ENCODE measurements around the gene NRXN3. TPM values are rescaled to one million over a fixed set of nuclear protein-coding genes. Genes with fewer than 3 reads are reported as not detected.

Gene NRXN3
- total and polyA plus RNA-seq, 2 experiments from 2014 or later, result 1.0 to 1.8 TPM

- TF ChIP-seq, protein P1, sequence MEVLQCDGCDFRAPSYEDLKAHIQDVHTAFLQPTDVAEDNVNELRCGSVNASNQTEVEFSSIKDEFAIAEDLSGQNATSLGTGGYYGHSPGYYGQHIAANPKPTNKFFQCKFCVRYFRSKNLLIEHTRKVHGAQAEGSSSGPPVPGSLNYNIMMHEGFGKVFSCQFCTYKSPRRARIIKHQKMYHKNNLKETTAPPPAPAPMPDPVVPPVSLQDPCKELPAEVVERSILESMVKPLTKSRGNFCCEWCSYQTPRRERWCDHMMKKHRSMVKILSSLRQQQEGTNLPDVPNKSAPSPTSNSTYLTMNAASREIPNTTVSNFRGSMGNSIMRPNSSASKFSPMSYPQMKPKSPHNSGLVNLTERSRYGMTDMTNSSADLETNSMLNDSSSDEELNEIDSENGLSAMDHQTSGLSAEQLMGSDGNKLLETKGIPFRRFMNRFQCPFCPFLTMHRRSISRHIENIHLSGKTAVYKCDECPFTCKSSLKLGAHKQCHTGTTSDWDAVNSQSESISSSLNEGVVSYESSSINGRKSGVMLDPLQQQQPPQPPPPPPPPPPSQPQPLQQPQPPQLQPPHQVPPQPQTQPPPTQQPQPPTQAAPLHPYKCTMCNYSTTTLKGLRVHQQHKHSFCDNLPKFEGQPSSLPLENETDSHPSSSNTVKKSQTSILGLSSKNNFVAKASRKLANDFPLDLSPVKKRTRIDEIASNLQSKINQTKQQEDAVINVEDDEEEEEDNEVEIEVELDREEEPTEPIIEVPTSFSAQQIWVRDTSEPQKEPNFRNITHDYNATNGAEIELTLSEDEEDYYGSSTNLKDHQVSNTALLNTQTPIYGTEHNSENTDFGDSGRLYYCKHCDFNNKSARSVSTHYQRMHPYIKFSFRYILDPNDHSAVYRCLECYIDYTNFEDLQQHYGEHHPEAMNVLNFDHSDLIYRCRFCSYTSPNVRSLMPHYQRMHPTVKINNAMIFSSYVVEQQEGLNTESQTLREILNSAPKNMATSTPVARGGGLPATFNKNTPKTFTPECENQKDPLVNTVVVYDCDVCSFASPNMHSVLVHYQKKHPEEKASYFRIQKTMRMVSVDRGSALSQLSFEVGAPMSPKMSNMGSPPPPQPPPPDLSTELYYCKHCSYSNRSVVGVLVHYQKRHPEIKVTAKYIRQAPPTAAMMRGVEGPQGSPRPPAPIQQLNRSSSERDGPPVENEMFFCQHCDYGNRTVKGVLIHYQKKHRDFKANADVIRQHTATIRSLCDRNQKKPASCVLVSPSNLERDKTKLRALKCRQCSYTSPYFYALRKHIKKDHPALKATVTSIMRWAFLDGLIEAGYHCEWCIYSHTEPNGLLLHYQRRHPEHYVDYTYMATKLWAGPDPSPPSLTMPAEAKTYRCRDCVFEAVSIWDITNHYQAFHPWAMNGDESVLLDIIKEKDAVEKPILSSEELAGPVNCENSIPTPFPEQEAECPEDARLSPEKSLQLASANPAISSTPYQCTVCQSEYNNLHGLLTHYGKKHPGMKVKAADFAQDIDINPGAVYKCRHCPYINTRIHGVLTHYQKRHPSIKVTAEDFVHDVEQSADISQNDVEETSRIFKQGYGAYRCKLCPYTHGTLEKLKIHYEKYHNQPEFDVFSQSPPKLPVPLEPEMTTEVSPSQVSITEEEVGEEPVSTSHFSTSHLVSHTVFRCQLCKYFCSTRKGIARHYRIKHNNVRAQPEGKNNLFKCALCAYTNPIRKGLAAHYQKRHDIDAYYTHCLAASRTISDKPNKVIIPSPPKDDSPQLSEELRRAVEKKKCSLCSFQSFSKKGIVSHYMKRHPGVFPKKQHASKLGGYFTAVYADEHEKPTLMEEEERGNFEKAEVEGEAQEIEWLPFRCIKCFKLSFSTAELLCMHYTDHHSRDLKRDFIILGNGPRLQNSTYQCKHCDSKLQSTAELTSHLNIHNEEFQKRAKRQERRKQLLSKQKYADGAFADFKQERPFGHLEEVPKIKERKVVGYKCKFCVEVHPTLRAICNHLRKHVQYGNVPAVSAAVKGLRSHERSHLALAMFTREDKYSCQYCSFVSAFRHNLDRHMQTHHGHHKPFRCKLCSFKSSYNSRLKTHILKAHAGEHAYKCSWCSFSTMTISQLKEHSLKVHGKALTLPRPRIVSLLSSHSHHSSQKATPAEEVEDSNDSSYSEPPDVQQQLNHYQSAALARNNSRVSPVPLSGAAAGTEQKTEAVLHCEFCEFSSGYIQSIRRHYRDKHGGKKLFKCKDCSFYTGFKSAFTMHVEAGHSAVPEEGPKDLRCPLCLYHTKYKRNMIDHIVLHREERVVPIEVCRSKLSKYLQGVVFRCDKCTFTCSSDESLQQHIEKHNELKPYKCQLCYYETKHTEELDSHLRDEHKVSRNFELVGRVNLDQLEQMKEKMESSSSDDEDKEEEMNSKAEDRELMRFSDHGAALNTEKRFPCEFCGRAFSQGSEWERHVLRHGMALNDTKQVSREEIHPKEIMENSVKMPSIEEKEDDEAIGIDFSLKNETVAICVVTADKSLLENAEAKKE (CRISPR knock-in tag; IDR thresholded peaks at IDR 0.05), result no peak
- TF ChIP-seq ZNF114 (CRISPR knock-in tag; IDR thresholded peaks at IDR 0.05) (no peak), EZH2phosphoT487 (IDR thresholded peaks at IDR 0.05; ENCODE audit: unreplicated experiment) (no peak), STAT1 (IDR thresholded peaks at IDR 0.05; ENCODE audit: unreplicated experiment) (no peak), EZH2 (IDR thresholded peaks at IDR 0.05; ENCODE audit: low read depth, unreplicated experiment) (no peak), CREB1 (CRISPR knock-in tag; IDR thresholded peaks at IDR 0.05; ENCODE audit: low read depth) (no peak), ETS1 (IDR thresholded peaks at IDR 0.05) (no peak), NANOG (IDR thresholded peaks at IDR 0.05; ENCODE audit: borderline replicate concordance) (no peak)
Observed at GRCh38 chr14:79601579-79601978, 1431.4 kb downstream of the NRXN3 start (continued).

DNA sequence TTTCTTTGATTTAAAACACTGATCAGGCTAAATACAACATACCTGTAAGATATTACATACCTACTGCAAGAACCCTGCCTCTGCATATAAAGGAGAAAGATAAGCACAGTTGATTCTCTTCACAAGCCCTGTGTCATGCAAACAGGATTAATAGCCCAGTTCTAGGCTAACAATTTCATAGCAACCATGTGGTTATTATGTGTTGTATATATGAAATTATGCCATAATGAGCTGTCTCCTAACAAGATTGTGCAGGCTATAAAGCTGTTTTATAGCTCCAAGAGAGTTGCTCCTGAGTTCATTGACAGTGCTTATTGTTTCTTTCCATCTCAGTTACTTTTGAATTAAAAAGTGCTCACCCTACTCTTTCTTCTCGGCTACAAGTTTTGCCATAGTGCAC, 1431.9 kb downstream of the NRXN3 start:
- Mint-ChIP-seq H3K4me1 (no peaks in the 10 kb centered on the region), H3K4me3 (no peak overlapping the region), H3K27me3 (ENCODE audit: insufficient read depth, low read depth, poor library complexity) (no peaks in the 10 kb centered on the region), H3K9me3 (peaks cover 1% of the 10 kb centered on the region; the same call in 1 of the 3 replicates), H3K27ac (no peak overlapping the region), H3K36me3 (ENCODE audit: low read depth) (peaks cover under 1% of the 10 kb centered on the region; the same call in 1 of the 3 replicates)
- no peak overlapping the region for H3K27ac ChIP-seq (ENCODE audit: low read depth)
- no peaks in the 10 kb centered on the region for H3K9me2 ChIP-seq (ENCODE audit: insufficient read depth)
- H3K79me2 ChIP-seq (replicated peaks; ENCODE audit: insufficient read depth), result no peaks in the 10 kb centered on the region
- H2AFZ ChIP-seq, result no peak overlapping the region
- H3K4me1 ChIP-seq (ENCODE audit: insufficient read depth), result no peaks in the 10 kb centered on the region
- H3K4me3 ChIP-seq, result no peak overlapping the region
- H4K20me1 ChIP-seq (replicated peaks; ENCODE audit: insufficient read depth), result no peaks in the 10 kb centered on the region
- H3K4me2 ChIP-seq, result no peak overlapping the region
- DNase-seq (ENCODE audit: low spot score), result no peak
- H3F3A ChIP-seq (replicated peaks; ENCODE audit: low read depth), result no peaks in the 10 kb centered on the region
- ATAC-seq, result no peak
- no peaks in the 10 kb centered on the region for H3K27me3 ChIP-seq (ENCODE audit: insufficient read depth)
- no peaks in the 10 kb centered on the region for H3K36me3 ChIP-seq (ENCODE audit: insufficient read depth)
- TF ChIP-seq EZH2phosphoT487 (IDR thresholded peaks at IDR 0.05; ENCODE audit: unreplicated experiment) (no peak), CREB1 (CRISPR knock-in tag; IDR thresholded peaks at IDR 0.05; ENCODE audit: low read depth) (no peak)

Measured in GM23338 (cell line).